Adipocyte (in vitro differentiated cells): ENCODE measurements around the gene PPY.
"Not testable (repeated sequence)": the region's sequence is repeated elsewhere in the genome, so short reads cannot be mapped to it uniquely, and the experiment has no call there.

Source experiments
- DNase-seq: peaks from one replicate; pipeline ENCODE4 v3.0.0-alpha.2; 2015; ENCODE audit warnings: low read depth
- H3K27me3 ChIP-seq: replicated peaks from 2 replicates; pipeline ENCODE4 v1.7.0; 2013; ENCODE audit warnings: mild to moderate bottlenecking, low read length, moderate library complexity; ENCODE audit not compliant: control insufficient read depth, insufficient read depth
- H3K36me3 ChIP-seq: 2 replicates; pipeline ENCODE4 v1.7.0; 2013; ENCODE audit warnings: low read length, mild to moderate bottlenecking, moderate library complexity; ENCODE audit not compliant: control insufficient read depth, insufficient read depth, severe bottlenecking
- H3K4me1 ChIP-seq: 2 replicates; pipeline ENCODE4 v1.7.0; 2013; ENCODE audit warnings: mild to moderate bottlenecking, low read length, moderate library complexity; ENCODE audit not compliant: control insufficient read depth, insufficient read depth
- H3K4me3 ChIP-seq: 2 replicates; pipeline ENCODE4 v1.7.0; 2013; ENCODE audit warnings: mild to moderate bottlenecking, low read length, moderate library complexity
- H3K9ac ChIP-seq: 2 replicates; pipeline ENCODE4 v1.7.0; 2013; ENCODE audit warnings: mild to moderate bottlenecking, low read length, moderate library complexity
- H3K9me3 ChIP-seq: 2 replicates; pipeline ENCODE4 v1.7.0; 2013; ENCODE audit warnings: mild to moderate bottlenecking, low read length, moderate library complexity; ENCODE audit not compliant: control insufficient read depth

The PPY gene

DNA sequence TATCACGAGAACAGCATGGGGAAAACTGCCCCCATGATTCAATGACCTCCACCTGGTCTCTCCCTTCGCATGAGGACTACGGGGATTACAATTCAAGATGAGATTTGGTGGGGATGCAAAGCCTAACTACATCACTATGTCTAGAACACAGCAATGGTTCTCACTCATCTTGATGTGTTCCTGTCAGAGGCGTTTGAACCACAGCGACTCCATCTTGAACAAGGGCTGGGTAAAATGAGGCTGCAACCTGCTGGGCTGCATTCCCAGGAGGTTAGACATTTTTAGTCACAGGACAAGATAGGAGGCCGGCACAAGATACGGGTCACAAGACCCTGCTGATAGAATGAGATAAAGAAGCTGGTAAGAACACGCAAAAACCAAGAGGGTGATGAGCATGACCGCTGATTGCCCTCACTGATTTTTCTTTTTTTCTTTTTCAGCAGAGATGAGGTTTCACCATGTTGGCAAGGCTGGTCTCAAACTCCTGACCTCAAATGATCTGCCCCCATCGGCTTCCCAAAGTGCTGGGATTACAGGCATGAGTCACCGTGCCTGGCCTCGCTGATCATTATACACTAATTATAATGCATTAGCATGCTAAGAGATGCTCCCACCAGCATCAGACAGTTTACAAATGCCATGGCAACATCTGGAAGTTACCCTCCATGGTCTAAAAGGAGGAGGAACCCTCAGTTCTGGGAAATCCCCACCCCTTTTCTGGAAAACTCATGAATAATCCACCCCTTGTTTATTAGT, 3.0 kb upstream of the PPY start:
- no peaks in the 10 kb centered on the region for H3K4me1 ChIP-seq
- no peak overlapping the region for H3K9ac ChIP-seq
- peaks cover 10% of the 10 kb centered on the region for H3K27me3 ChIP-seq
- no peaks in the 10 kb centered on the region for H3K36me3 ChIP-seq
- DNase-seq = no peak
- no peaks in the 10 kb centered on the region for H3K9me3 ChIP-seq
- no peak overlapping the region for H3K4me3 ChIP-seq

- Histone ChIP-seq H3K9me3 (no peaks in the 10 kb centered on the region), H3K9ac (no peak overlapping the region), H3K36me3 (no peaks in the 10 kb centered on the region), H3K4me3 (no peak overlapping the region), H3K27me3 (no peaks in the 10 kb centered on the region), H3K4me1 (no peaks in the 10 kb centered on the region)
- peak; percentile 62 for DNase-seq
Measured at GRCh38 chr17:43940630-43941029, 1.6 kb downstream of the PPY start.

DNA sequence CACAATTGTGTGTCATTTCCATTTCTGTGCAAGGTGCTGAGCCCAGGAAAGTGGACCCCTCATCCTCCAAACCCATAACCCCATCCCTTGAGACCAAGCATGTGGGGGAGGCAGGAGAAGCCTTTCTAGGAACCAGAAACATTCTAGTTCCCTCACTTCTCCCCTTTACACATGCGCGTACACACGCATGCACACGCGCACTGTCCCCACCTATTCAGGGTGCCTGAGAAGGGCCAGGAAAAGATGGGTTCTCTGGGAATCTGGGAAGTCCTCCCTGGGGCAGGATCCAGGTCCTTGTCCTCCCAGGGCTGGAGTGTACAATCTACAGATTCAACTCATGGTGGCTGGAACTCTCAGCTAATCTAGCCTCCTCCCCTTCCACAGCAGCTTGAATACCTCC, 2.4 kb downstream of the PPY start:
- Histone ChIP-seq H3K27me3 (no peaks in the 10 kb centered on the region), H3K4me1 (no peaks in the 10 kb centered on the region), H3K9ac (no peak overlapping the region), H3K4me3 (no peak overlapping the region), H3K9me3 (no peaks in the 10 kb centered on the region), H3K36me3 (no peaks in the 10 kb centered on the region)
- DNase-seq = no peak

DNA sequence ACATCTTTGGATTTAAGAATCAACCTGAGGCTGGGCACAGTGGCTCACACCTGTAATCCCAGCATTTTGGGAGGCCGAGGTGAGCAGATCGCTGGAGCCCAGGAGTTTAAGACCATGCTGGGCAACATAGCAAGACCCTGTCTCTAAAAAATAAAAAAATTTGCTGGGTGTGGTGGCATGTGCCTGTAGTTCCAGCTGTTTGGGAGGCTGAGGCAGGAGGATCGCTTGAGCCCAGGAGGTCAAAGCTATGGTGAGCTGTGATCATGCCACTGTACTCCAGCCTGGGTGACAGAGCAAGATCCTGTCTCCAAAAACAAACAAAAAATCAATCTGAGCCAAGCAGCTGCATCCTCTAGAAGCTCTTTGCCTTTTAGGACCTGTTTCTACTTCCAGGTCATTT, 2.8 kb downstream of the PPY start:
- not testable (repeated sequence) for H3K27me3 ChIP-seq, H3K36me3 ChIP-seq, H3K4me3 ChIP-seq, DNase-seq, H3K9ac ChIP-seq, H3K9me3 ChIP-seq, H3K4me1 ChIP-seq

DNA sequence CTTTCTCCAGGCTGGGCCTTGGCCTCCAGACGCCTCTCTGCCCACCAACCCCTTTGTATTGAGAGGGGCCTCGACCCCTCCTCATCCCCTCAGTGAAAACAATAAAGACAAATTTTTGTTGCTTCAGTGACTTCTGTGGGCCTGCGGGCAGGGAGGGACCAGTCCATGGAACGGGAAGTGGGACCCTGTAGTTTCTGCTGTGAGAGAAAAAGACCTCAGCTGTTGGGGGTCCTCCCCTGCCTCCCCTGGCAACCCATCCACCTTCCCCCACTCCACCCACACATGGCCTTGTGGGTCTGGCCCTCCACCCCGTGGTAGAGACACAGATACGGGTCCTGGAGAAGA, 3.5 kb downstream of the PPY start:
- no peaks in the 10 kb centered on the region for H3K27me3 ChIP-seq
- H3K4me1 ChIP-seq = no peaks in the 10 kb centered on the region
- DNase-seq = no peak
- H3K36me3 ChIP-seq = no peaks in the 10 kb centered on the region
- no peaks in the 10 kb centered on the region for H3K9me3 ChIP-seq
- H3K9ac ChIP-seq = no peak overlapping the region
- no peak overlapping the region for H3K4me3 ChIP-seq

GRCh38 chr17:43936434-43936833, 5.8 kb downstream of the PPY start:
- H3K4me1 ChIP-seq = no peaks in the 10 kb centered on the region
- no peaks in the 10 kb centered on the region for H3K9me3 ChIP-seq
- no peaks in the 10 kb centered on the region for H3K27me3 ChIP-seq
- DNase-seq = no peak
- H3K4me3 ChIP-seq = no peak overlapping the region
- H3K36me3 ChIP-seq = no peaks in the 10 kb centered on the region
- no peak overlapping the region for H3K9ac ChIP-seq

DNA sequence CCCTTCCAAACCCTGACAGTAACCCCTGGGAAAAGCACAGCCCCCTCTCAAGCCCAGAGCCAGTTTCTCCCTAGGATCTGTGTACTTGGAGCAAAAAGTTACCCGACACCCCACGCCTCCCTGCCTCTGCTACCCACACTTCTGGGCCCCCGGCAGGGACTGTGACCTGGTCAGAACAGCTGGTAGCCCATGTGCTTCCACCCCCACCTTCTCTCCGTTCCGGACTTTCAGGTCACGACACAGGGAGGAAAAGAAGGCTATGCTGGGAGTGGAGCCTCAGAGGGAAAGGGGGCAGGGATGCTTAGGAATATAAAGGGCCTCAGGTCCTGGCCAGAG, 6.4 kb downstream of the PPY start:
- H3K36me3 ChIP-seq = no peaks in the 10 kb centered on the region
- H3K9me3 ChIP-seq = no peaks in the 10 kb centered on the region
- DNase-seq = no peak
- no peaks in the 10 kb centered on the region for H3K4me1 ChIP-seq
- no peak overlapping the region for H3K9ac ChIP-seq
- H3K4me3 ChIP-seq = no peak overlapping the region
- H3K27me3 ChIP-seq = no peaks in the 10 kb centered on the region

- Histone ChIP-seq H3K27me3 (no peaks in the 10 kb centered on the region), H3K9ac (no peak overlapping the region), H3K4me1 (no peaks in the 10 kb centered on the region), H3K4me3 (no peak overlapping the region), H3K36me3 (no peaks in the 10 kb centered on the region), H3K9me3 (no peaks in the 10 kb centered on the region)
- DNase-seq = no peak
Measured at GRCh38 chr17:43935204-43935925, 6.9 kb downstream of the PPY start.

GRCh38 chr17:43932923-43933322, 9.4 kb downstream of the PPY start:
- Histone ChIP-seq H3K36me3 (no peaks in the 10 kb centered on the region), H3K4me1 (no peaks in the 10 kb centered on the region), H3K27me3 (no peaks in the 10 kb centered on the region), H3K9me3 (no peaks in the 10 kb centered on the region), H3K9ac (no peak overlapping the region), H3K4me3 (no peak overlapping the region)
- no peak for DNase-seq

DNA sequence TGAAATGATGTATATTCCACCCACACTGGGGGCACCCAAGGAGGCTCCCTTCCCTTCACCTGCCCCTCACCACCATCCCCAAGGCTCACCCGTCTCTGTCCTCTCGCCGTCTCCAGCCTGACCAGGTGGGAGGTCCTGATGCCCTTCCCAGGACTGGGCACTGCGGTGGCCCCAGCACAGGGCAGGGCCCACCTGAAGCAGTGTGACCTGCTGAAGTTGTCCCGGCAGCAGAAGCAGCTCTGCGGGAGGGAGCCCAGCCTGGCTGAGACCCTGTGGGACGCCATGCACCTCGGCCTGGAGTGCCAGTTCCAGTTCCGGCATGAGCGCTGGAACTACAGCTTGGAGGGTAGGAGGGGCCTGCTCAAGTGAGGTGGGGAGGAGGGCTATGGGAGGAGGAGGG, 9.9 kb downstream of the PPY start:
- no peaks in the 10 kb centered on the region for H3K9me3 ChIP-seq

GRCh38 chr17:43931062-43931571, 11.2 kb downstream of the PPY start:
- no peak overlapping the region for H3K9ac ChIP-seq
- H3K27me3 ChIP-seq = peaks cover 8% of the 10 kb centered on the region
- H3K4me3 ChIP-seq = no peak overlapping the region
- H3K9me3 ChIP-seq = no peaks in the 10 kb centered on the region
- H3K4me1 ChIP-seq = peaks cover 9% of the 10 kb centered on the region
- H3K36me3 ChIP-seq = no peaks in the 10 kb centered on the region
- no peak for DNase-seq

More for the DNA sequence above, 9.9 kb downstream of the PPY start:
- Histone ChIP-seq H3K27me3 (peaks cover 3% of the 10 kb centered on the region), H3K4me3 (no peak overlapping the region), H3K9ac (no peak overlapping the region), H3K36me3 (no peaks in the 10 kb centered on the region), H3K4me1 (peaks cover 4% of the 10 kb centered on the region)
- no peak for DNase-seq
